ENCODE results near the gene CPA2.
A peak's percentile ranks its signal among the peaks of the same experiment; 100 is the strongest.

The CPA2 gene

GRCh38 chr7:130281260-130281659 is 14.6 kb downstream of the CPA2 start:
- DNase-seq (ENCODE audit: low read depth): no peak
- no peak overlapping the region for H3K4me3 ChIP-seq (ENCODE audit: low read depth, low read length)
- TF ChIP-seq MAX (IDR thresholded peaks at IDR 0.05; ENCODE audit: low read depth, low read length) (no peak), MYC (IDR thresholded peaks at IDR 0.05; ENCODE audit: low read depth, low read length) (no peak), POLR2A (IDR thresholded peaks at IDR 0.05; ENCODE audit: extremely low read depth, insufficient read length) (no peak), CTCF (IDR thresholded peaks at IDR 0.05; ENCODE audit: low read depth, low read length) (no peak)

- H3K4me3 ChIP-seq (ENCODE audit: low read depth, low read length): no peak overlapping the region
- TF ChIP-seq MAX (IDR thresholded peaks at IDR 0.05; ENCODE audit: low read depth, low read length): no peak
- TF ChIP-seq CTCF (IDR thresholded peaks at IDR 0.05; ENCODE audit: low read depth, low read length): no peak
- TF ChIP-seq MYC (IDR thresholded peaks at IDR 0.05; ENCODE audit: low read depth, low read length): no peak
- TF ChIP-seq POLR2A (IDR thresholded peaks at IDR 0.05; ENCODE audit: extremely low read depth, insufficient read length): no peak
- DNase-seq (ENCODE audit: low read depth): no peak
These were observed 20.2 kb downstream of the CPA2 start for GRCh38 chr7:130286881-130287280.

- H3K4me3 ChIP-seq (ENCODE audit: low read depth, low read length): no peak overlapping the region
- DNase-seq (ENCODE audit: low read depth): no peak
- TF ChIP-seq MAX (IDR thresholded peaks at IDR 0.05; ENCODE audit: low read depth, low read length): no peak
- TF ChIP-seq POLR2A (IDR thresholded peaks at IDR 0.05; ENCODE audit: extremely low read depth, insufficient read length): no peak
- no peak for TF ChIP-seq CTCF (IDR thresholded peaks at IDR 0.05; ENCODE audit: low read depth, low read length)
- no peak for TF ChIP-seq MYC (IDR thresholded peaks at IDR 0.05; ENCODE audit: low read depth, low read length)
These were observed 21.5 kb downstream of the CPA2 start for GRCh38 chr7:130288168-130288567.

- no peak overlapping the region for H3K4me3 ChIP-seq (ENCODE audit: low read depth, low read length)
- peak; percentile 15 for DNase-seq (ENCODE audit: low read depth)
- TF ChIP-seq MAX (IDR thresholded peaks at IDR 0.05; ENCODE audit: low read depth, low read length) (no peak), CTCF (IDR thresholded peaks at IDR 0.05; ENCODE audit: low read depth, low read length) (no peak), POLR2A (IDR thresholded peaks at IDR 0.05; ENCODE audit: extremely low read depth, insufficient read length) (no peak), MYC (IDR thresholded peaks at IDR 0.05; ENCODE audit: low read depth, low read length) (no peak)
These were observed 22.2 kb downstream of the CPA2 start for GRCh38 chr7:130288829-130289228.

GRCh38 chr7:130289478-130289877 is 22.8 kb downstream of the CPA2 start:
- TF ChIP-seq MAX (IDR thresholded peaks at IDR 0.05; ENCODE audit: low read depth, low read length): no peak
- H3K4me3 ChIP-seq (ENCODE audit: low read depth, low read length): no peak overlapping the region
- no peak for DNase-seq (ENCODE audit: low read depth)

GRCh38 chr7:130290745-130291144 is 24.1 kb downstream of the CPA2 start:
- DNase-seq (ENCODE audit: low read depth): no peak
- no peak for TF ChIP-seq POLR2A (IDR thresholded peaks at IDR 0.05; ENCODE audit: extremely low read depth, insufficient read length)
- no peak for TF ChIP-seq MAX (IDR thresholded peaks at IDR 0.05; ENCODE audit: low read depth, low read length)
- TF ChIP-seq CTCF (IDR thresholded peaks at IDR 0.05; ENCODE audit: low read depth, low read length): no peak
- TF ChIP-seq MYC (IDR thresholded peaks at IDR 0.05; ENCODE audit: low read depth, low read length): no peak
- H3K4me3 ChIP-seq (ENCODE audit: low read depth, low read length): no peak overlapping the region
